HepG2 (cell line): ENCODE measurements around the gene CASKIN1. TPM values are rescaled to one million over a fixed set of nuclear protein-coding genes. Genes with fewer than 3 reads are reported as not detected.

ENCODE experiments used
- ATAC-seq: fragments of 200-7000 bp; cut with Tn5 transposase; 3 replicates; pipeline ENCODE4 v1.9.1; 2020; ENCODE audit warnings: mild to moderate bottlenecking, moderate library complexity
- BruUV-seq: library from RNA; stranded (reverse); fragments of 400-500 nt; replicated peaks from 2 replicates; lab custom pipeline; 2021; lab: Mats Ljungman, UMichigan
- CTCF ChIA-PET: fragments of 300-600 bp; formaldehyde crosslinking; extraction: SDS; loops from one replicate; lab custom pipeline; 2021; ENCODE audit warnings: low total read pairs, inconsistent platforms, low intra/inter-chr PET ratio; lab: Yijun Ruan, JAX
- POLR2A ChIA-PET: fragments of 350-600 bp; sonication (Branson Sonifier 250); formaldehyde crosslinking; loops from one replicate; lab custom pipeline; 2020; ENCODE audit warnings: antibody characterized with exemption, inconsistent platforms; lab: Yijun Ruan, JAX
- DNase-seq: peaks from one replicate; pipeline ENCODE4 v3.0.0-alpha.2; 2015; ENCODE audit warnings: low spot score
- FAIRE-seq: peaks from 3 replicates; lab custom pipeline; 2011; peaks lifted over from hg19 to GRCh38; lab: Jason Lieb, UNC
- H2AFZ ChIP-seq: one replicate; pipeline ENCODE4 v1.6.1; 2011; ENCODE audit warnings: low read length, inconsistent platforms
- H3K27ac ChIP-seq: fragments of 300-600 bp; 3 replicates; pipeline ENCODE4 v1.8.0; 2011; ENCODE audit warnings: mixed run types, mild to moderate bottlenecking, mixed read lengths, low read length, inconsistent platforms; ENCODE audit not compliant: insufficient read depth; ENCODE audit errors: extremely low read length
- H3K27me3 ChIP-seq, 2 experiments: fragments of 200-600 bp in 1 of 2; 2 replicates in 1 of 2; 3 replicates in 1 of 2; pipeline versions ENCODE4 v1.6.0 to v1.8.0; 2011; ENCODE audit warnings: low read length in 2 of 2, mild to moderate bottlenecking in 2 of 2, moderate library complexity in 2 of 2, inconsistent platforms in 1 of 2; ENCODE audit not compliant: insufficient read depth in 2 of 2, control insufficient read depth in 1 of 2
- H3K36me3 ChIP-seq, 2 experiments: fragments of 200-600 bp in 1 of 2; replicated peaks in 1 of 2; 2 replicates in 1 of 2; 3 replicates in 1 of 2; pipeline versions ENCODE4 v1.5.1 to v1.8.0; 2011; ENCODE audit warnings: low read length in 2 of 2, inconsistent platforms in 1 of 2; ENCODE audit not compliant: insufficient read depth in 2 of 2, control insufficient read depth in 1 of 2
- H3K4me1 ChIP-seq: 2 replicates; pipeline ENCODE4 v1.5.1; 2012; ENCODE audit warnings: low read length, inconsistent platforms; ENCODE audit not compliant: insufficient read depth
- H3K4me2 ChIP-seq: 2 replicates; pipeline ENCODE4 v1.6.0; 2011; ENCODE audit warnings: low read depth, low read length, inconsistent platforms
- H3K4me3 ChIP-seq, 3 experiments: fragments of 200-600 bp in 1 of 3; sonication (generic), shearing (Covaris generic) in 1 of 3; replicated peaks in 1 of 3; 2 replicates each; pipeline ENCODE4 v1.5.1; 2011 to 2016; ENCODE audit warnings: low read length in 3 of 3, inconsistent platforms in 2 of 3, low read depth in 2 of 3, mild to moderate bottlenecking in 2 of 3, control low read depth in 1 of 3, mixed read lengths in 1 of 3; ENCODE audit not compliant: insufficient read depth in 1 of 3
- H3K79me2 ChIP-seq: one replicate; pipeline ENCODE4 v1.6.1; 2011; ENCODE audit warnings: low read length, inconsistent platforms; ENCODE audit not compliant: insufficient read depth
- H3K9ac ChIP-seq: 2 replicates; pipeline ENCODE4 v1.6.0; 2011; ENCODE audit warnings: mild to moderate bottlenecking, low read depth, low read length, inconsistent platforms; ENCODE audit not compliant: insufficient read depth
- H3K9me3 ChIP-seq: 2 replicates; pipeline ENCODE4 v1.5.1; 2012; ENCODE audit warnings: mild to moderate bottlenecking, low read length
- H4K20me1 ChIP-seq: 2 replicates; pipeline ENCODE4 v1.6.0; 2011; ENCODE audit warnings: inconsistent platforms, mild to moderate bottlenecking, low read length, moderate library complexity; ENCODE audit not compliant: insufficient read depth
- PHB2 ChIP-seq: fragments of 450-650 bp; IDR thresholded peaks from 2 replicates; pipeline ENCODE4 v1.6.1; 2018; ENCODE audit not compliant: partially characterized antibody
- ZKSCAN1 ChIP-seq: fragments of 150-350 bp; IDR thresholded peaks from 2 replicates; pipeline ENCODE4 v1.6.1; 2014; ENCODE audit warnings: low read length
- ZNF121 ChIP-seq: sonication (generic); formaldehyde crosslinking; IDR thresholded peaks from 2 replicates; pipeline ENCODE4 v1.5.0; 2020; ENCODE audit warnings: mild to moderate bottlenecking, missing genetic modification reagents
- ZNF713 ChIP-seq: sonication (generic); formaldehyde crosslinking; IDR thresholded peaks from 2 replicates; pipeline ENCODE4 v1.4.0; 2020; ENCODE audit warnings: mild to moderate bottlenecking, missing genetic modification reagents
- ZNF788 ChIP-seq: sonication (generic); formaldehyde crosslinking; IDR thresholded peaks from 2 replicates; pipeline ENCODE4 v1.5.0; 2020; ENCODE audit warnings: mild to moderate bottlenecking, missing genetic modification reagents, borderline replicate concordance
- WGBS: methylation state at CpG from one replicate; pipeline ENCODE4 v1.1.6; 2017; ENCODE audit warnings: low lambda C conversion rate; 5-methylcytosine and 5-hydroxymethylcytosine counted together
- in situ Hi-C: cut with HindIII; loops from 2 replicates; pipeline ENCODE4 v1.10.0; 2017; ENCODE audit warnings: low pct_unique_long_range_greater_than_20kb; ENCODE audit not compliant: extremely low pct_ligation_motif_present
- intact Hi-C: fragments of 100-400 bp; cut with micrococcal nuclease; formaldehyde crosslinking; loops from one replicate; pipeline ENCODE4 v1.10.0; 2022; ENCODE audit not compliant: unreplicated experiment
- polyA plus RNA-seq, 8 experiments: library from polyadenylated mRNA; depleted of rRNA in 3 of 8; stranded (reverse) in 7 of 8; unstranded in 1 of 8; fragments of >200 nt; fragmentation: Illumina TruSeq in 4 of 8; extraction: Trizol in 4 of 8; gene quantifications; 2 replicates each; pipeline versions ENCODE4 v1.2.1 to v1.2.3, GENCODE V29; 2011 to 2016; ENCODE audit warnings: low read depth in 4 of 8, missing spikeins in 1 of 8, mixed read lengths in 1 of 8; ENCODE audit not compliant: insufficient read depth in 1 of 8
- total RNA-seq, 5 experiments: library from RNA; depleted of rRNA; stranded (reverse); fragments of >200 nt; fragmentation: Illumina TruSeq; extraction: Trizol; gene quantifications; 2 replicates each; pipeline ENCODE4 v1.2.3, GENCODE V29; 2016; ENCODE audit warnings: low read depth in 1 of 5
- TF ChIP-seq, protein P1 (sequence below): IDR thresholded peaks from 2 replicates; pipeline ENCODE4 v1.6.1; 2012; ENCODE audit warnings: inconsistent platforms
- TF ChIP-seq, protein P2 (sequence below): sonication (generic); formaldehyde crosslinking; IDR thresholded peaks from 2 replicates; pipeline ENCODE4 v1.4.0; 2020; ENCODE audit warnings: missing genetic modification reagents
- TF ChIP-seq, protein P3 (sequence below): sonication (generic); formaldehyde crosslinking; IDR thresholded peaks from 2 replicates; pipeline ENCODE4 v1.5.0; 2020; ENCODE audit warnings: mild to moderate bottlenecking, missing genetic modification reagents, moderate library complexity

CASKIN1 gene
- total and polyA plus RNA-seq, 2 of the 13 experiments (the other 11 are each of a cell fraction or from before 2014, with no cell fraction given) = 1.2 to 2.2 TPM

DNA sequence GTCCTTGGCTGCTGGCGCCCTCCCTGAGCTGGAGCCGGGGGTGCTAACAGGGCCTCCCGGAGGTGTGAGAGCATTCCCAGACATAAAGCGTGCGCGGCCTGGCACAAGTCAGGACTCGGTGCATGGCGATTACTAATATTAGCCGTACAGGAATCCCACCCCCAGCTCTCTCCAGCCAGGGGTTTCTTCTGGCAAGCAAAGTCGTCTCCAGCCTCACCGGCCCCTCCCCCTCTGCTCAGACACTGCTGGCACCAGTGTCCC is 5.0 kb downstream of the CASKIN1 start:
- no peak overlapping the region for H3K9ac ChIP-seq
- no peaks in the 10 kb centered on the region for H3K79me2 ChIP-seq
- no peaks in the 10 kb centered on the region for H3K9me3 ChIP-seq
- no peak overlapping the region for H3K27ac ChIP-seq
- intact Hi-C loops = no loop called here
- H3K4me3 ChIP-seq = peak overlapping the region in 1 of 3 experiments; percentile 45; a peak in 1 of 6 replicates
- ChIA-PET POLR2A (interaction anchor here (0.9 to 3.5 kb wide), 2 partner anchors 36 to 60 kb away, joined by 3 to 29 read pairs; partner anchors contain the start of genes ECI1 and TRAF7), CTCF (no interaction called here)
- H3K4me1 ChIP-seq = peaks cover 53% of the 10 kb centered on the region
- BruUV-seq = no TSS peak
- ATAC-seq = no peak
- 0% methylated on average over 1 of the region's 11 CpGs for WGBS
- H3K4me2 ChIP-seq = peak overlapping the region; percentile 61; the same call in 1 of the 2 replicates
- no peak overlapping the region for H2AFZ ChIP-seq
- in situ Hi-C loops = no loop called here
- no peak for FAIRE-seq
- 0 out of 5 replicates have a peak, but pooled peaks cover 0 to 5% of the 10 kb centered on the region in 2 experiments for H3K27me3 ChIP-seq
- no peak for DNase-seq
- H4K20me1 ChIP-seq = no peaks in the 10 kb centered on the region
- TF ChIP-seq ZKSCAN1 (no peak), PHB2 (no peak), ZNF788 (no peak), ZNF713 (CRISPR knock-in tag) (0 out of 2 replicates have a peak, but pooled peaks have one; percentile 16), ZNF121 (no peak)
- TF ChIP-seq, protein P1, sequence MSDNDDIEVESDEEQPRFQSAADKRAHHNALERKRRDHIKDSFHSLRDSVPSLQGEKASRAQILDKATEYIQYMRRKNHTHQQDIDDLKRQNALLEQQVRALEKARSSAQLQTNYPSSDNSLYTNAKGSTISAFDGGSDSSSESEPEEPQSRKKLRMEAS = no peak
- TF ChIP-seq, protein P2, sequence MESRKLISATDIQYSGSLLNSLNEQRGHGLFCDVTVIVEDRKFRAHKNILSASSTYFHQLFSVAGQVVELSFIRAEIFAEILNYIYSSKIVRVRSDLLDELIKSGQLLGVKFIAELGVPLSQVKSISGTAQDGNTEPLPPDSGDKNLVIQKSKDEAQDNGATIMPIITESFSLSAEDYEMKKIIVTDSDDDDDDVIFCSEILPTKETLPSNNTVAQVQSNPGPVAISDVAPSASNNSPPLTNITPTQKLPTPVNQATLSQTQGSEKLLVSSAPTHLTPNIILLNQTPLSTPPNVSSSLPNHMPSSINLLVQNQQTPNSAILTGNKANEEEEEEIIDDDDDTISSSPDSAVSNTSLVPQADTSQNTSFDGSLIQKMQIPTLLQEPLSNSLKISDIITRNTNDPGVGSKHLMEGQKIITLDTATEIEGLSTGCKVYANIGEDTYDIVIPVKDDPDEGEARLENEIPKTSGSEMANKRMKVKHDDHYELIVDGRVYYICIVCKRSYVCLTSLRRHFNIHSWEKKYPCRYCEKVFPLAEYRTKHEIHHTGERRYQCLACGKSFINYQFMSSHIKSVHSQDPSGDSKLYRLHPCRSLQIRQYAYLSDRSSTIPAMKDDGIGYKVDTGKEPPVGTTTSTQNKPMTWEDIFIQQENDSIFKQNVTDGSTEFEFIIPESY (CRISPR knock-in tag) = peak; percentile 78
- TF ChIP-seq, protein P3, sequence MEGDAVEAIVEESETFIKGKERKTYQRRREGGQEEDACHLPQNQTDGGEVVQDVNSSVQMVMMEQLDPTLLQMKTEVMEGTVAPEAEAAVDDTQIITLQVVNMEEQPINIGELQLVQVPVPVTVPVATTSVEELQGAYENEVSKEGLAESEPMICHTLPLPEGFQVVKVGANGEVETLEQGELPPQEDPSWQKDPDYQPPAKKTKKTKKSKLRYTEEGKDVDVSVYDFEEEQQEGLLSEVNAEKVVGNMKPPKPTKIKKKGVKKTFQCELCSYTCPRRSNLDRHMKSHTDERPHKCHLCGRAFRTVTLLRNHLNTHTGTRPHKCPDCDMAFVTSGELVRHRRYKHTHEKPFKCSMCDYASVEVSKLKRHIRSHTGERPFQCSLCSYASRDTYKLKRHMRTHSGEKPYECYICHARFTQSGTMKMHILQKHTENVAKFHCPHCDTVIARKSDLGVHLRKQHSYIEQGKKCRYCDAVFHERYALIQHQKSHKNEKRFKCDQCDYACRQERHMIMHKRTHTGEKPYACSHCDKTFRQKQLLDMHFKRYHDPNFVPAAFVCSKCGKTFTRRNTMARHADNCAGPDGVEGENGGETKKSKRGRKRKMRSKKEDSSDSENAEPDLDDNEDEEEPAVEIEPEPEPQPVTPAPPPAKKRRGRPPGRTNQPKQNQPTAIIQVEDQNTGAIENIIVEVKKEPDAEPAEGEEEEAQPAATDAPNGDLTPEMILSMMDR (CRISPR knock-in tag) = 0 out of 2 replicates have a peak, but pooled peaks have one; percentile 8
- H3K36me3 ChIP-seq = no peaks in the 10 kb centered on the region
